CD4-positive, CD25-positive, alpha-beta regulatory T cell (primary cell): ENCODE measurements around the gene KLRF2. TPM values are rescaled to one million over a fixed set of nuclear protein-coding genes. Genes with fewer than 3 reads are reported as not detected.
A peak's percentile ranks its signal among the peaks of the same experiment; 100 is the strongest.

Experiments
- ATAC-seq, 2 donors: fragments of 150-1000 bp; cut with Tn5 transposase; one replicate each; pipeline ENCODE4 v1.10.0; 2021; ENCODE audit warnings: low read depth in 2 of 2, moderate number of reproducible peaks in 2 of 2, moderate library complexity in 1 of 2
- DNase-seq, 3 donors: peaks; one replicate each; pipeline versions ENCODE4 v3.0.0 to v3.0.0-alpha.2; 2012 to 2022; ENCODE audit warnings: mixed read lengths in 1 of 3
- H3K27ac ChIP-seq: one replicate; pipeline ENCODE4 v1.7.0; 2013; ENCODE audit warnings: mild to moderate bottlenecking, low read length; ENCODE audit not compliant: insufficient read depth, poor library complexity, severe bottlenecking
- H3K27me3 ChIP-seq: one replicate; pipeline ENCODE4 v1.7.0; 2013; ENCODE audit warnings: low read length; ENCODE audit not compliant: control insufficient read depth, insufficient read depth
- H3K36me3 ChIP-seq: one replicate; pipeline ENCODE4 v1.7.0; 2013; ENCODE audit warnings: mild to moderate bottlenecking, low read length, moderate library complexity; ENCODE audit not compliant: control insufficient read depth, insufficient read depth
- H3K4me1 ChIP-seq: 2 replicates; pipeline ENCODE4 v1.7.0; 2013; ENCODE audit warnings: mild to moderate bottlenecking, low read length; ENCODE audit not compliant: insufficient read depth, control insufficient read depth, poor library complexity, severe bottlenecking
- H3K4me3 ChIP-seq: one replicate; pipeline ENCODE4 v1.7.0; 2013; ENCODE audit warnings: low read depth, mild to moderate bottlenecking, low read length, moderate library complexity
- H3K9me3 ChIP-seq, 2 experiments: 1 replicate in 1 of 2; 2 replicates in 1 of 2; pipeline ENCODE4 v1.7.0; 2013; ENCODE audit warnings: low read length in 2 of 2, mild to moderate bottlenecking in 1 of 2, moderate library complexity in 1 of 2; ENCODE audit not compliant: control insufficient read depth in 2 of 2
- H3K27ac Mint-ChIP-seq, 3 donors: one replicate each; pipeline ENCODE4 v1.8.0; 2020 to 2022; ENCODE audit warnings: mild to moderate bottlenecking in 3 of 3, mixed read lengths in 3 of 3, moderate library complexity in 2 of 3
- H3K27me3 Mint-ChIP-seq: one replicate; pipeline ENCODE4 v1.8.0; 2022; ENCODE audit warnings: mild to moderate bottlenecking, mixed read lengths
- H3K36me3 Mint-ChIP-seq: one replicate; pipeline ENCODE4 v1.8.0; 2020; ENCODE audit warnings: mixed read lengths
- H3K4me1 Mint-ChIP-seq, 4 donors: one replicate each; pipeline ENCODE4 v1.8.0; 2020 to 2022; ENCODE audit warnings: mixed read lengths in 4 of 4, mild to moderate bottlenecking in 1 of 4
- H3K4me3 Mint-ChIP-seq, 4 donors: one replicate each; pipeline ENCODE4 v1.8.0; 2020 to 2022; ENCODE audit warnings: mild to moderate bottlenecking in 4 of 4, mixed read lengths in 4 of 4, moderate library complexity in 3 of 4
- H3K9me3 Mint-ChIP-seq, 7 donors: one replicate each; pipeline ENCODE4 v1.8.0; 2020 to 2022; ENCODE audit warnings: mixed read lengths in 7 of 7, mild to moderate bottlenecking in 3 of 7, moderate library complexity in 2 of 7
- polyA plus RNA-seq, 4 donors: library from polyadenylated mRNA; unstranded; fragments of 300-500 nt; fragmentation: Illumina TruSeq; gene quantifications; one replicate each; pipeline ENCODE4 v1.2.3, GENCODE V29; 2021
- total RNA-seq: library from RNA; stranded (reverse); gene quantifications from one replicate; pipeline ENCODE4 v1.2.3, GENCODE V29; 2022

Gene KLRF2
- total and polyA plus RNA-seq, 5 donors from 2014 or later, result not detected

- H3K4me3 ChIP-seq, result peak overlapping the region; percentile 71
- peaks cover 9% of the 10 kb centered on the region for H3K27me3 ChIP-seq
- Mint-ChIP-seq H3K27me3 (peaks cover 38% of the 10 kb centered on the region), H3K27ac (peak overlapping the region in 1 of 3 donors; percentile 3), H3K36me3 (no peaks in the 10 kb centered on the region), H3K4me3 (peak overlapping the region in 3 of 4 donors; percentile 11 to 79 (median 78)), H3K9me3 (peaks cover 0 to 2% (median 0%) of the 10 kb centered on the region in 7 donors), H3K4me1 (peaks cover 0 to 5% (median 4%) of the 10 kb centered on the region in 4 donors)
- ATAC-seq (peak in 1 of 2 donors; percentile 34), DNase-seq (peak in 2 of 3 donors; percentile 52 to 54)
- no peak overlapping the region for H3K27ac ChIP-seq
- H3K4me1 ChIP-seq, result peaks cover 3% of the 10 kb centered on the region
- no peaks in the 10 kb centered on the region for H3K9me3 ChIP-seq
- no peaks in the 10 kb centered on the region for H3K36me3 ChIP-seq
Measured at GRCh38 chr12:9925705-9926393, 44.6 kb downstream of the KLRF2 start.

- no peak overlapping the region for H3K4me3 Mint-ChIP-seq
- H3K4me1 ChIP-seq, result peaks cover 3% of the 10 kb centered on the region
- DNase-seq, result no peak
- H3K27me3 ChIP-seq, result peaks cover 16% of the 10 kb centered on the region
- no peak overlapping the region for H3K27ac ChIP-seq
- peaks cover 0 to 2% (median 0%) of the 10 kb centered on the region in 7 donors for H3K9me3 Mint-ChIP-seq
- H3K36me3 Mint-ChIP-seq, result no peaks in the 10 kb centered on the region
- H3K36me3 ChIP-seq, result no peaks in the 10 kb centered on the region
- H3K27me3 Mint-ChIP-seq, result peaks cover 40% of the 10 kb centered on the region
- peaks cover 0 to 5% (median 4%) of the 10 kb centered on the region in 4 donors for H3K4me1 Mint-ChIP-seq
- no peak overlapping the region for H3K27ac Mint-ChIP-seq
- H3K4me3 ChIP-seq, result no peak overlapping the region
- H3K9me3 ChIP-seq, result no peaks in the 10 kb centered on the region
- ATAC-seq, result no peak
Measured at GRCh38 chr12:9926876-9927275, 45.6 kb downstream of the KLRF2 start.

GRCh38 chr12:9928607-9929006 lies 47.3 kb downstream of the KLRF2 start:
- H3K4me3 Mint-ChIP-seq, result no peak overlapping the region
- Histone ChIP-seq H3K4me1 (peaks cover 3% of the 10 kb centered on the region), H3K9me3 (no peaks in the 10 kb centered on the region), H3K36me3 (no peaks in the 10 kb centered on the region), H3K27ac (no peak overlapping the region), H3K4me3 (no peak overlapping the region), H3K27me3 (peaks cover 16% of the 10 kb centered on the region)
- H3K36me3 Mint-ChIP-seq, result no peaks in the 10 kb centered on the region
- H3K27ac Mint-ChIP-seq, result no peak overlapping the region
- no peak for ATAC-seq
- H3K9me3 Mint-ChIP-seq, result no peaks in the 10 kb centered on the region
- peaks cover 44% of the 10 kb centered on the region for H3K27me3 Mint-ChIP-seq
- peaks cover 0 to 5% (median 4%) of the 10 kb centered on the region in 4 donors for H3K4me1 Mint-ChIP-seq
- DNase-seq, result no peak

- Mint-ChIP-seq H3K27ac (no peak overlapping the region), H3K36me3 (no peaks in the 10 kb centered on the region), H3K27me3 (peaks cover 55% of the 10 kb centered on the region), H3K4me1 (no peaks in the 10 kb centered on the region), H3K9me3 (no peaks in the 10 kb centered on the region), H3K4me3 (no peak overlapping the region)
- H3K4me1 ChIP-seq, result no peaks in the 10 kb centered on the region
- DNase-seq (no peak), ATAC-seq (no peak)
- no peaks in the 10 kb centered on the region for H3K36me3 ChIP-seq
- H3K27me3 ChIP-seq, result peaks cover 18% of the 10 kb centered on the region
- H3K27ac ChIP-seq, result no peak overlapping the region
- H3K4me3 ChIP-seq, result no peak overlapping the region
- no peaks in the 10 kb centered on the region for H3K9me3 ChIP-seq
Measured at GRCh38 chr12:9931245-9931644, 50.0 kb downstream of the KLRF2 start.

GRCh38 chr12:9932270-9932669 lies 51.0 kb downstream of the KLRF2 start, which contains the start of gene CLEC2A:
Gene CLEC2A (minus strand): TSS chr12:9932370. CDS start chr12:9932329, 41 bp downstream.
- ATAC-seq (no peak), DNase-seq (no peak)
- Mint-ChIP-seq H3K27me3 (peaks cover 51% of the 10 kb centered on the region), H3K27ac (peak within 1 kb of the TSS in 1 of 3 donors; percentile 66), H3K4me3 (no peak within 1 kb of the TSS), H3K4me1 (no peaks in the 10 kb centered on the region), H3K36me3 (no peaks in the 10 kb centered on the region), H3K9me3 (no peaks in the 10 kb centered on the region)
- H3K9me3 ChIP-seq, result no peaks in the 10 kb centered on the region
- no peak within 1 kb of the TSS for H3K27ac ChIP-seq
- no peak within 1 kb of the TSS for H3K4me3 ChIP-seq
- no peaks in the 10 kb centered on the region for H3K36me3 ChIP-seq
- H3K4me1 ChIP-seq, result no peaks in the 10 kb centered on the region
- peaks cover 19% of the 10 kb centered on the region for H3K27me3 ChIP-seq

GRCh38 chr12:9933958-9934357 lies 52.7 kb downstream of the KLRF2 start:
- no peaks in the 10 kb centered on the region for H3K36me3 Mint-ChIP-seq
- Histone ChIP-seq H3K27ac (no peak overlapping the region), H3K4me1 (no peaks in the 10 kb centered on the region), H3K9me3 (no peaks in the 10 kb centered on the region), H3K36me3 (no peaks in the 10 kb centered on the region), H3K4me3 (no peak overlapping the region), H3K27me3 (peaks cover 21% of the 10 kb centered on the region)
- no peak overlapping the region for H3K27ac Mint-ChIP-seq
- H3K27me3 Mint-ChIP-seq, result peaks cover 47% of the 10 kb centered on the region
- ATAC-seq, result no peak
- DNase-seq, result no peak
- no peaks in the 10 kb centered on the region for H3K4me1 Mint-ChIP-seq
- no peak overlapping the region for H3K4me3 Mint-ChIP-seq
- no peaks in the 10 kb centered on the region for H3K9me3 Mint-ChIP-seq

GRCh38 chr12:9935026-9935425 lies 53.7 kb downstream of the KLRF2 start:
- Histone ChIP-seq H3K36me3 (no peaks in the 10 kb centered on the region), H3K27ac (no peak overlapping the region), H3K4me3 (no peak overlapping the region), H3K9me3 (no peaks in the 10 kb centered on the region), H3K4me1 (no peaks in the 10 kb centered on the region), H3K27me3 (peaks cover 22% of the 10 kb centered on the region)
- Mint-ChIP-seq H3K36me3 (no peaks in the 10 kb centered on the region), H3K27me3 (peaks cover 54% of the 10 kb centered on the region), H3K27ac (peak overlapping the region in 1 of 3 donors; percentile 61), H3K9me3 (peaks cover 0 to 2% (median 0%) of the 10 kb centered on the region in 7 donors), H3K4me1 (no peaks in the 10 kb centered on the region), H3K4me3 (no peak overlapping the region)
- ATAC-seq (no peak), DNase-seq (no peak)

GRCh38 chr12:9936591-9936990 lies 55.3 kb downstream of the KLRF2 start:
- Mint-ChIP-seq H3K27me3 (peaks cover 58% of the 10 kb centered on the region), H3K27ac (no peak overlapping the region), H3K36me3 (no peaks in the 10 kb centered on the region), H3K4me1 (peaks cover 0 to 4% (median 0%) of the 10 kb centered on the region in 4 donors), H3K4me3 (no peak overlapping the region), H3K9me3 (peaks cover 0 to 2% (median 0%) of the 10 kb centered on the region in 7 donors)
- DNase-seq (no peak), ATAC-seq (no peak)
- H3K4me3 ChIP-seq, result no peak overlapping the region
- H3K27me3 ChIP-seq, result peaks cover 20% of the 10 kb centered on the region
- H3K36me3 ChIP-seq, result no peaks in the 10 kb centered on the region
- H3K27ac ChIP-seq, result no peak overlapping the region
- no peaks in the 10 kb centered on the region for H3K4me1 ChIP-seq
- no peaks in the 10 kb centered on the region for H3K9me3 ChIP-seq
